Psoas muscle (tissue), 8 donors: ENCODE results near the gene ZAP70. TPM values are rescaled to one million over a fixed set of nuclear protein-coding genes. Genes with fewer than 3 reads are reported as not detected.

Experiments
- ATAC-seq, 4 donors: fragments of 200-7000 bp; cut with Tn5 transposase; one replicate each; pipeline ENCODE4 v1.9.1; 2020; ENCODE audit warnings: moderate library complexity in 3 of 4, mild to moderate bottlenecking in 2 of 4
- DNase-seq, 2 donors: peaks; one replicate each; pipeline ENCODE4 v3.0.0-alpha.2; 2020
- H3K27ac ChIP-seq: fragments of 200-600 bp; one replicate; pipeline ENCODE4 v1.8.0; 2022
- H3K27me3 ChIP-seq, 3 donors: fragments of 200-600 bp in 1 of 3; one replicate each; pipeline versions ENCODE4 v1.6.1 to v1.8.0; 2013 to 2022; ENCODE audit warnings: low read length in 2 of 3, mild to moderate bottlenecking in 2 of 3, moderate library complexity in 1 of 3; ENCODE audit not compliant: insufficient read depth in 3 of 3
- H3K36me3 ChIP-seq, 2 donors: fragments of 200-600 bp in 1 of 2; one replicate each; pipeline versions ENCODE4 v1.6.1 to v1.8.0; 2013 to 2022; ENCODE audit warnings: low read depth in 1 of 2, mild to moderate bottlenecking in 1 of 2, moderate library complexity in 1 of 2; ENCODE audit not compliant: insufficient read depth in 1 of 2
- H3K4me1 ChIP-seq: fragments of 200-600 bp; one replicate; pipeline ENCODE4 v1.8.0; 2022
- H3K4me3 ChIP-seq: fragments of 200-600 bp; one replicate; pipeline ENCODE4 v1.8.0; 2022; ENCODE audit warnings: mild to moderate bottlenecking
- H3K9me3 ChIP-seq: fragments of 200-600 bp; one replicate; pipeline ENCODE4 v1.8.0; 2022
- CTCF ChIP-seq: fragments of 200-600 bp; IDR thresholded peaks from one replicate; pipeline ENCODE4 v1.8.0; 2022; ENCODE audit warnings: antibody characterized with exemption
- WGBS, 3 donors: extraction: QIAGEN DNeasy Blood & Tissue Kit; methylation state at CpG; one replicate each; pipeline versions ENCODE4 v1.1.6 to v1.1.7; 2013; 5-methylcytosine and 5-hydroxymethylcytosine counted together
- intact Hi-C, 2 donors: fragments of 100-400 bp; cut with DNase I; formaldehyde crosslinking; loops; one replicate each; pipeline versions ENCODE4 v1.11.0 to v1.14.2; 2022
- polyA plus RNA-seq, 3 donors: library from polyadenylated mRNA; stranded (reverse); fragments of 200-250 nt; gene quantifications; one replicate each; pipeline ENCODE4 v1.2.3, GENCODE V29; 2013
- total RNA-seq, 4 donors: library from RNA; stranded (reverse); fragmentation: NEBNext Ultra II Directional in 2 of 4; extraction: Animal tissue kit (Norgen Biotek cat#: 25700) in 2 of 4; gene quantifications; one replicate each; pipeline versions ENCODE4 v1.2.1 to v1.2.4, GENCODE V29; 2021 to 2023
- donor health status: healthy with polysubstance abuse.
- donor health status: DM: no; HTN: no; CAD: no; lungs with moderate emphysema.
- donor health status: Bipolar disorder and iron deficiency.
- donor health status: healthy.
- donor health status: DM: yes; HTN: yes; CAD: no.
- donor health status: DM: no; HTN: no; CAD: no.
- donor health status: DM: no; HTN: no; CAD: no.
- donor health status: DM: yes; HTN: yes; CAD: no.

ZAP70 gene
- total and polyA plus RNA-seq, 7 donors: 0.40 to 1.2 (median 0.74) TPM

GRCh38 chr2:97706112-97706511 is 7.3 kb upstream of the ZAP70 start:
- 95 to 96% (median 96%) methylated on average over 13 of the region's 13 CpGs for WGBS, 3 donors
- Histone ChIP-seq H3K4me3 (no peak overlapping the region), H3K36me3 (no peaks in the 10 kb centered on the region), H3K27me3 (peaks cover 0 to 5% (median 0%) of the 10 kb centered on the region in 3 donors), H3K27ac (no peak overlapping the region), H3K9me3 (no peaks in the 10 kb centered on the region), H3K4me1 (no peaks in the 10 kb centered on the region)
- no peak for ATAC-seq
- DNase-seq: no peak
- no peak for TF ChIP-seq CTCF
- intact Hi-C loops: no loop called here

- intact Hi-C loops: no loop called here
- no peak for TF ChIP-seq CTCF
Observed at GRCh38 chr2:97706708-97707345, 6.5 kb upstream of the ZAP70 start.

GRCh38 chr2:97707362-97708047 is 5.9 kb upstream of the ZAP70 start:
- 51 to 62% (median 52%) methylated on average over 11 of the region's 11 CpGs for WGBS, 3 donors
- H3K36me3 ChIP-seq: no peaks in the 10 kb centered on the region
- no peak overlapping the region for H3K27ac ChIP-seq
- no peaks in the 10 kb centered on the region for H3K9me3 ChIP-seq
- ATAC-seq (no peak), DNase-seq (no peak)
- H3K4me3 ChIP-seq: no peak overlapping the region
- H3K27me3 ChIP-seq: peaks cover 0 to 5% (median 0%) of the 10 kb centered on the region in 3 donors
- H3K4me1 ChIP-seq: no peaks in the 10 kb centered on the region
- TF ChIP-seq CTCF: no peak
- intact Hi-C loops: no loop called here

More at GRCh38 chr2:97706708-97707345, 6.5 kb upstream of the ZAP70 start:
- Histone ChIP-seq H3K4me1 (no peaks in the 10 kb centered on the region), H3K27me3 (peaks cover 0 to 5% (median 0%) of the 10 kb centered on the region in 3 donors), H3K9me3 (no peaks in the 10 kb centered on the region), H3K27ac (no peak overlapping the region), H3K36me3 (no peaks in the 10 kb centered on the region), H3K4me3 (no peak overlapping the region)
- WGBS, 3 donors: 73 to 76% (median 75%) methylated on average over 10 to 11 of the region's 11 CpGs
- DNase-seq (peak in 1 of 2 donors; percentile 7), ATAC-seq (no peak)

- TF ChIP-seq CTCF: no peak
- DNase-seq (no peak), ATAC-seq (no peak)
- Histone ChIP-seq H3K27ac (no peak overlapping the region), H3K4me3 (no peak overlapping the region), H3K4me1 (no peaks in the 10 kb centered on the region), H3K27me3 (peaks cover 0 to 5% (median 0%) of the 10 kb centered on the region in 3 donors), H3K36me3 (no peaks in the 10 kb centered on the region), H3K9me3 (no peaks in the 10 kb centered on the region)
- WGBS, 3 donors: 70 to 75% (median 71%) methylated on average over 4 of the region's 4 CpGs
- intact Hi-C loops: no loop called here
Observed at GRCh38 chr2:97708048-97708380, 5.4 kb upstream of the ZAP70 start.
